GM12874 (cell line): ENCODE data around the gene GAN.

Source experiments
- TF ChIP-seq, protein P1 (sequence below): IDR thresholded peaks from 2 replicates; pipeline ENCODE4 v1.5.1; 2011; ENCODE audit warnings: low read depth, mild to moderate bottlenecking, control low read depth, low read length, moderate library complexity; ENCODE audit not compliant: insufficient read depth

GAN gene

DNA sequence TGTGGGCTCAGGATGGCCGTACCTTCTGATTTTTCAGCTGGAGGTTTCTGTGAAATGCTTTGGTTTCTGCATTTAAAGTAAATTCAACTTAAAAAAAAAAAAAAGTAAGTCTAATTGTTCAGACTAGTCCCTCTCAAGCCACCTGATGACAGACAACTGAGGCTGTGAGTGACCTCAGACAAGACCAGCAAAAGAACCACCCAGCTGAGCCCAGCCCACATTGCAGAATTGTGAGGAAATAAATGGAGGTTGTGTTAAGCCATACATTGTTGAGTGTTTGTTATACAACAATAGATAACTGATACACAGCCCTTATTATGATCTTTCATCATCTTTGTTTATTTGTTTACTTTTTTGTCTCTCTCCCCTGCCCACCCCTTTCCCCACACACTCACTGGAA, 85.1 kb downstream of the GAN start:
- TF ChIP-seq, protein P1, sequence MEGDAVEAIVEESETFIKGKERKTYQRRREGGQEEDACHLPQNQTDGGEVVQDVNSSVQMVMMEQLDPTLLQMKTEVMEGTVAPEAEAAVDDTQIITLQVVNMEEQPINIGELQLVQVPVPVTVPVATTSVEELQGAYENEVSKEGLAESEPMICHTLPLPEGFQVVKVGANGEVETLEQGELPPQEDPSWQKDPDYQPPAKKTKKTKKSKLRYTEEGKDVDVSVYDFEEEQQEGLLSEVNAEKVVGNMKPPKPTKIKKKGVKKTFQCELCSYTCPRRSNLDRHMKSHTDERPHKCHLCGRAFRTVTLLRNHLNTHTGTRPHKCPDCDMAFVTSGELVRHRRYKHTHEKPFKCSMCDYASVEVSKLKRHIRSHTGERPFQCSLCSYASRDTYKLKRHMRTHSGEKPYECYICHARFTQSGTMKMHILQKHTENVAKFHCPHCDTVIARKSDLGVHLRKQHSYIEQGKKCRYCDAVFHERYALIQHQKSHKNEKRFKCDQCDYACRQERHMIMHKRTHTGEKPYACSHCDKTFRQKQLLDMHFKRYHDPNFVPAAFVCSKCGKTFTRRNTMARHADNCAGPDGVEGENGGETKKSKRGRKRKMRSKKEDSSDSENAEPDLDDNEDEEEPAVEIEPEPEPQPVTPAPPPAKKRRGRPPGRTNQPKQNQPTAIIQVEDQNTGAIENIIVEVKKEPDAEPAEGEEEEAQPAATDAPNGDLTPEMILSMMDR = no peak

DNA sequence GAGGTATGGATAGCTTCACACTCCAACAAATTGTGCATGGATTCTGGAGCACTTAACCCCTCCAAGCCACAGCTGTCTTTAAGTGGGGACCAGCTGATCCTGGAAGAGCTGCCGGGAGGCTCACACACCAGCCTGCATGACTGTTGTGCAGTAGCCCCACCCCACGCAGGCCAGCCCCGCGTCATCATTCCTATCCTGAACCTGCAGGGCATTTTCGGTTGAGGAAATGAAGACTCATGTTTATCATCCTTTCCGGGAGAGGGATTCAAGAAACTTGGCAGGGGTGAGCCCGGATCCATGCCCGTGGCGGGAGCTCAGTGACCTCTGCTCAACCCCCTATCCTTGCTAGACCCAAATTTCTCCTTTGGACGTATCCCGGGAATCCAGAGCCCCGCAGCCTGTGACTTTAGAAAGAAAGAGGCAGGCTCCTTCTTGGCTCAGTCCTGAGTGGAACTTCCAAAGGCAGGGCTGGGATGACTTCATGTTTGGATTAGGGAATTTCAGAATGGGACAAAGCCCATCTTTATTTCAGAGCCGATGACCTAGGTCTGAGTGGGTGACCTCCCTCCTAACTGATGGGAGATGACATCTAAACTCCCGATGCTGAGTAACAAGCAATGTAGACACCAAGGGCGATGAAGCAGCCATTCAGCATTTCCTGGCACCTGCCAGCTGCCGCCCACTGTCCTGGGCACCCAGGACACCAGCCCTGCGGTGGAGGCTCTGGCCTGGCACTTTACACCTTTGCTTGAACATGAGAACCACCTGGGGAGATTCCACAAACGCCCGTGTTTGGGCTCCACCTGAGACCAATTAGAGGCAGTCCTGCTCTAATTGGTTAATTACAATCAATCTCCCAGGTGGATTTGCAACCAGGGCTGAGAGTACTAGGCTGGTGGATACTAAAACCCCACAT, 86.5 kb downstream of the GAN start:
- TF ChIP-seq, protein P1 = no peak

DNA sequence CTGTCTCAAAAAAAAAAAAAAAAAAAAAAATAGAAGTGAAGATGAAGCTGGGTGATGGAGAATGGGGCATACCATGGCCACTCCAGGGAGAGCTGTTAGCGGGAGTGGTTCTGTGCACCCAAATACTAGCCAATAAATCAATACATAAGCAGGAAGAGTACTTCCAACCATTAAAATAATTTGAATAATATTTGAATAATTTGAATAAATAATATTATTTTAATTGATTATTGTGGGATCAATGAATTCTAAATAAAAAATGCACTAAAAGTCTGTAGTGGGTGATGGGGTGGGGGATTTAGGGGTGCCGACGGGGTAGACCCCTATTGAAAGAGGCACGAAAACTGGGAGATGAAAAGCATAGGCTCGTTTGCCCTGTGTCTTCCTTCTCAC, 88.4 kb downstream of the GAN start:
- TF ChIP-seq, protein P1 = no peak

DNA sequence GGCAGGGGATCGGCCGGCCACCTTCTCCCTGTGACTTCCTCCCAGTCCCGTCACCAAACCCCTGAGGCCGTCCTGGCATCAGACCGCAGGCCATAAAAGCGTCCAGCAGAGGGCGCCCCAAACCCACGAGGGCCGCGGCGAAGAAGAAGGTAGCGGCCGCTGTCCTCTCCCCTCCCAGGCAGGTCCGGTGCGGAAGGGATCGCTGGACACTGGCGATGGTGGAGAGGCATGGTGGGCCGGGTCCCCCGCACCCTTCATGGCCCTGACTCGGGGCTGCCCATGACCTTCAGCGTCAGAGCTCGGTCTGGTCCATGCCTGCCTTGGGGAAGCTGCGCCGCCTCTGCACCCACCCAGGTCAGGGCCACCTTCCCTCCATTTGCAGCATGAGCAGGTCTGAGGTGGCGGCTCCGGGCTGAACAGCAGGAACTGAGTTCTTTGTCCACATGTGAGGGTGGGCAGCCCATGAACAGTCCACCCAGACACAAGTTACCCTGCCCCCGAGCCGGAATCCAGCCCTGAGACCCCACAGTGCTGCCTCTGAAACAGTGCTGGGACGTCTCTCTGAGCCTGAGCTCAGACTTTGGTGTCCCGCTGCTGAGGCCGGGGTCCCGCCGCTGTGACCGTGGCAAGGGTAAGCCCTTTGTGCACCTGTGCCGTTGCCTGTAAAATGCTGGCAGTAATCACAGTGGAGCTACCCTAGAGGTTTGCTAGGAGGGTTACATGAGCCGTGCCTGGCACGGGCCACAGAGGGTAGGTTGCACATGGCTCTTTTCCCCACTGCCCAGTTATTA, 89.0 kb downstream of the GAN start:
- TF ChIP-seq, protein P1 = peak; percentile 88

DNA sequence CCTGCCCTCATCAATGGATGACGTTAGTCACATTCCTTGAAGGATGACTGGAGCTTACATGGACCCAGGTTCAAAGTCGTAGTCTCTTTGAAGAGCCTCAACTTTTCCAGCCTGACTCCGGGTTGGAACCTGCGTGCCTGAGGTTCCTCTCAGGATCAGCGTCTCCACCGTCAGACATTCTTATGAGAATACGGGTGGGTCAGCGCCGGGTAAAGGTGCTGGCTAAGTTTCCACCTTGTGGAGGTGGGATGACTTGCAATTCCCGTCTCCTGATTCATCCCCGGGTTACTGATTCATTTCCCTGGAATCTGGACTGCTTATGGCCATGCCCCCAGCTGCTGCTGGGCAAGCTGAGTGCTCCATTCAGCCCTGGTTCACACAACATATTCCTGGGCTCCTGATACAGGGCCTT, 90.9 kb downstream of the GAN start:
- TF ChIP-seq, protein P1 = no peak

DNA sequence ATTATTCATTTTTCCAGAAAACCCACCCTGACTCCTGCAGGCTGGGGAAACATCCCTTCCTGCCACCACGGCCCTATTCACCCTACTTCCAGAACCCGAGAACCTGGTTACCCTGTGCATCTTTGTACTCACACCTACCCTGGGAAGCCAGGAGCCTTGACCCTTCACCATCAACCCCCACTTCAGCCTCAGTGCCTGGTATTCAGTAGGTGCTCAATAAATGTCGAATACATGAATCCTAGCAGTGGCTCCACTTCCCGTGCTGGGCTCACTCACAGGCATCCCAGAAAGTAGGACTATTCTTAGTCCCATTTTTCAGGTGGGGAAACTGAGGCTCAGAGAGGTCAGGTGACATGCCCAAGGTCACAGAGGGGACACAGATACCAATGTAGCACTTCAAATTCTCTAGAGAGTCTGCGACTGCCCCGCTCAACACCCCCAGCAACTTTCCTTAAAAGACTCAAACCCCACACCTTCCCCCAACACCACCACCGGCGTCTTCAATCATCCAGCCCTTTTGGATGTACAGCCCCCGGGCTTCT, 93.7 kb downstream of the GAN start:
- TF ChIP-seq, protein P1 = no peak

DNA sequence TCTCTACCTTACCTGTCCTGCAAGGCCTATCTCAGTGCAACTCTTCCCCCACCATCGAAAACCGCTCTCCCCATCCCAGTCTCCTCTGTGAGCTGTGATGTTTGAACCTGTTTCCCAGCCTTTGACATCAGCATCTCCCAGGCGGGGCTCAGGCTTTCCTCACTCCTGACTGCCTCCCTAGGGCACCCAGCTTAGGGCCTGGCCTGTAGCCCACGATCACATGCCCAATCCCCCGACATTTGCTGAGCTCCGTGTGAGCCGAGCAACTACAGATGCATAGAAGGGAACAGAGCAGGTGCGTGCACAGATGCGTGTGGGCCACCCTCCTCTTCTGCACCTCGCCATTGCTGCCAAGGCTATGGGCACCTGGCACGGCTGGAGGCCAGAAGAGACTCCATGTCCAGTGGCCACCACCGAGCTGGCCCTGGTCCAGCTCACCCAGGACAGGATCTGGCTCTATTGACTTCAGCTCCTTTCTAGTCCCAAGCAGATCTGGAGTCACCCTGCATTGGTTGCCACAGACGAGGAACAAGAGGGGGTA, 94.3 kb downstream of the GAN start:
- TF ChIP-seq, protein P1 = no peak
